HG03064 (cell line): ENCODE data around the gene SLC27A2.

ENCODE experiments used
- ATAC-seq: cut with Tn5 transposase; IDR thresholded peaks from one replicate; pipeline ENCODE4 v1.9.1; 2021; ENCODE audit warnings: low read depth; ENCODE audit not compliant: unreplicated experiment

Gene SLC27A2

GRCh38 chr15:50260969-50261496 lies 79.0 kb downstream of the SLC27A2 start:
- no peak for ATAC-seq

- ATAC-seq: no peak
Observed at GRCh38 chr15:50261981-50262380, 80.0 kb downstream of the SLC27A2 start.

GRCh38 chr15:50262533-50262932 lies 80.5 kb downstream of the SLC27A2 start:
- ATAC-seq: no peak

- no peak for ATAC-seq
Observed at GRCh38 chr15:50265620-50266019, 83.6 kb downstream of the SLC27A2 start, which contains the start of gene HDC. TSS of gene HDC (minus strand) at chr15:50265726. CDS start at chr15:50265623, 103 bp downstream.

- no peak for ATAC-seq
Observed at GRCh38 chr15:50267577-50267976, 85.6 kb downstream of the SLC27A2 start.

- ATAC-seq: no peak
Observed at GRCh38 chr15:50275091-50275490, 93.1 kb downstream of the SLC27A2 start.

GRCh38 chr15:50275908-50276307 lies 93.9 kb downstream of the SLC27A2 start:
- no peak for ATAC-seq

- ATAC-seq: no peak
Observed at GRCh38 chr15:50277370-50277769, 95.4 kb downstream of the SLC27A2 start.

- ATAC-seq: no peak
Observed at GRCh38 chr15:50278496-50278895, 96.5 kb downstream of the SLC27A2 start.

GRCh38 chr15:50280271-50280670 lies 98.3 kb downstream of the SLC27A2 start:
- ATAC-seq: no peak

GRCh38 chr15:50281427-50281826 lies 99.4 kb downstream of the SLC27A2 start:
- ATAC-seq: no peak
